ENCODE measurements around the gene HAPLN2.

The HAPLN2 gene

GRCh38 chr1:156663178-156663577 lies 44.0 kb downstream of the HAPLN2 start:
- peak; percentile 61 for DNase-seq (ENCODE audit: low spot score)

DNA sequence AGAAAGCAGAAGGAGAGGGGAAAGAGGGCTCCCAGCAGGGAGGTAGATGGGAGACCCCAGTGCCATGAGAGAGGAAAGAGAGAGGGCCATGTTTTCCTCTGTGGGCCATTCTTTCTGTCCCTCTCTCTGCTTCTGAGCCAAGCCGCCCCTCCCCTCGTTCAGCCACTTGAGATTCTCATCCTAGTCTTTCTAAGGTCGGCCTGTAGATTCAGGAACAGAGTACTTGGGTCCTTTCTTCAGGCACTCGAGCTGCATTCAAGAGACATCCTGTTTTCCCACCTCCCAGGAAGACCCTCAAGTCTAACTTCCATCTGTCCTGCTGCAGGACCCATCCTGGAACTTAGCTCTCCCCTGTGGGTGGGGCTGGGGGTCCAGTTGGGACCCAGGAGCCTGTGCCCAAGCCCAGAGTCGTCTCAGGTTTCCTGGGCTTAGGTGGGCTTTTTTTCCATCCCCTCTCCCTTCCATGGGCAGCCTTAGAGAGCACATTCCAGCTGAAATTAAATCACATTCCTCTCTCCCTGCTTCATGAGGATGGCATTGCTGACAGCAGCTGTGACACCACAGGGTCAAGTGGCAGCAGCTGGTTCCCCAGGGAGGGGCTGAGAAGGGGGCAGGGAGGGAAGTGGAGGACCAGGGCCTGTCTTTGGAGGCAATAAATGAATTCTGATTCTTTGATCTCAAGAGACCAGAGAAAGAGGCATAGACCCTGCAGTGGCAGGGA lies 45.0 kb downstream of the HAPLN2 start:
- no peak for DNase-seq (ENCODE audit: low spot score)

GRCh38 chr1:156664767-156665411 lies 45.7 kb downstream of the HAPLN2 start:
- DNase-seq (ENCODE audit: low spot score): no peak

GRCh38 chr1:156665539-156665938 lies 46.3 kb downstream of the HAPLN2 start:
- no peak for DNase-seq (ENCODE audit: low spot score)

GRCh38 chr1:156666862-156667609 lies 47.8 kb downstream of the HAPLN2 start:
- no peak for DNase-seq (ENCODE audit: low spot score)

- no peak for DNase-seq (ENCODE audit: low spot score)
Measured at GRCh38 chr1:156667610-156667967, 48.4 kb downstream of the HAPLN2 start.

GRCh38 chr1:156667968-156668709 lies 48.9 kb downstream of the HAPLN2 start:
- DNase-seq (ENCODE audit: low spot score): no peak

GRCh38 chr1:156668801-156669637 lies 49.8 kb downstream of the HAPLN2 start:
- no peak for DNase-seq (ENCODE audit: low spot score)

GRCh38 chr1:156669794-156670193 lies 50.6 kb downstream of the HAPLN2 start:
- DNase-seq (ENCODE audit: low spot score): no peak

GRCh38 chr1:156670359-156670758 lies 51.1 kb downstream of the HAPLN2 start:
- DNase-seq (ENCODE audit: low spot score): no peak

DNA sequence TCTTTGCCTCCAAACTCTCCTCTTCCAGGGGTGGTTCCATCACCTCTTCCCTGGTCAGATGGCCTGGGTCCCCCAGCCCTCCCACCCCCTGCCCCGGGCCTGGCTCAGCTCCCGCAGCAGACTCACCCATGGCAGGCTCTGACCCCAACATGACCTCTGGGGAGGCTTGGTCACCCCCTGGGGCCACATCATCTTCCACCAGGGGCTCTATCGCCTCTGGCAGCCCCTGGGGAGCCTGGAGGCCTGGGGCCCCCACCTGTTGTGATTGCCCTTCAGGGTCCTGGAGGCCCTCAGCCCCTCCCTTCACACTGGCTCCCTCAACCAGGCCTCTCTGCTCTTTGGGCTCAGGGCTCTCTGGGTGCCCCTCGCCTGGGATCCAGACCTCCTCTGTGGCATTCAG lies 51.6 kb downstream of the HAPLN2 start:
- no peak for DNase-seq (ENCODE audit: low spot score)

DNA sequence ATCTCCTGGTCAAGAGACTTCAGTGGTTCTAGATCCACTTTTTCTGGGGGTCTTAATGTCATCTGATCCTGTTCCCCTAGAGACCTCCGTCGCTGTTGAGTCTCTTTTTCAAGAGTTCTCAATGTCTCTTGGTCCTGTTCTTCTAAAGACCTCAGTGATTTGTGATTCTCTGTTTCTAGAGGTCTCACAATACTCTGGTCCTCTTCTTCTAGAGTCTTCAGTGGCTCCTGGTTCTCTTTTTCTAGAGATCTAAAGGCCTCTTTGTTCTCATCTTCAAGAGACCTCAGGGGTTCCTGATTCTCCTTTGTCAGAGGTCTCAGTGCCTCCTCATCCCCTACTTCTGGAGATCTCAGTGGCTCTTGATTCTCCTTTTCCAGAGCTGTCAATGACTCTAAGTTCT lies 52.6 kb downstream of the HAPLN2 start:
- no peak for DNase-seq (ENCODE audit: low spot score)

DNA sequence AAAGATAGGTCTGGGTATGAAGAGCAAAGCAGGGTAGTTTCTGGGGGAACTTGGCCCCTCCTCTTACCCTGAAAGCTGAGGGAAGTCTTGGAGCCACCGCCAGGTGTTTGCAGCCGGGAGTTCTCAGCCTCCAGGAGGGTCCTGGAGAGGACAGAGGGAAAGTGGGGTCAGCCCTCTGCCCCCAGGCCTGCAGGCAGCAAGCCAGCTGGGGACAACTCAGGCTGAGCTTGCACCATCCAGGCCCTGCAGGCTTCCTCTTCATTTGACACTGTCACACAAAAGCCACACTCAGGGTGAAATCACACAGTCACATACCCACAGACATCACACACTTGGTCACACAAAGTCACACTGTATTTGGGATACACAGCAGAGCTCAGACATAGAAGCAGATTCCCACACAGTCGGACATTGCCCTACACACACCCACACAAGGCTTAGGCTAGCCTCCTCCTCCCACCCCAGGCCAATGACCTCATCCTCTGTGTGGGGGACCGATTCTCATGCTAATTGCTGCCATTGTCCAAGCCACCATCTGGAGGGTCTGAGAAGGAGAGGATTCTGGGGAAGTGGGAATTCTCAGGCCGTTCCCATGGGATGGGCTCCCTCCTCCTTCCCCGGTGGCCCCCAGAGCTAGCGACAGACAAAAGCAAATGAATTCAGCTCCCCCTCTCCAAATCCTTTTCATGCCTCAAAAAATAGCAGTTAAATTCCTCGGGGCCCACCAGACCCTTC lies 54.3 kb downstream of the HAPLN2 start:
- no peak for DNase-seq (ENCODE audit: low spot score)

All from NAMALWA (cell line).